Nucleus accumbens (tissue), 56 donors: Measurements from ENCODE around the gene FILIP1L.
"Not testable (repeated sequence)": the region's sequence is repeated elsewhere in the genome, so short reads cannot be mapped to it uniquely, and the experiment has no call there.

ENCODE experiments used
- DNase-seq, 56 donors: peaks; one replicate each; lab custom pipeline; 2025; lab: John Stamatoyannopoulos, UW

The FILIP1L gene

GRCh38 chr3:100076731-100077529, 37.4 kb downstream of the FILIP1L start:
- no peak for DNase-seq

- DNase-seq, result no peak
These were observed 38.2 kb downstream of the FILIP1L start for GRCh38 chr3:100075851-100076730.

- no peak for DNase-seq
These were observed 39.1 kb downstream of the FILIP1L start for GRCh38 chr3:100075196-100075595.

GRCh38 chr3:100073714-100074307, 40.5 kb downstream of the FILIP1L start:
- peak in 3 of 56 donors; percentile 4 to 7 (median 6) for DNase-seq

- DNase-seq, result no peak
These were observed 41.1 kb downstream of the FILIP1L start for GRCh38 chr3:100073049-100073713.

- DNase-seq, result peak in 1 of 56 donors; percentile 4
These were observed 41.8 kb downstream of the FILIP1L start for GRCh38 chr3:100072326-100073048.

GRCh38 chr3:100069472-100069871, 44.8 kb downstream of the FILIP1L start:
- DNase-seq, result no peak

- DNase-seq, result peak in 41 of 56 donors; percentile 3 to 73 (median 25)
These were observed 45.5 kb downstream of the FILIP1L start for GRCh38 chr3:100068826-100069225.

- no peak for DNase-seq
These were observed 46.7 kb downstream of the FILIP1L start for GRCh38 chr3:100067589-100067988.

- no peak for DNase-seq
These were observed 50.3 kb downstream of the FILIP1L start for GRCh38 chr3:100063929-100064461.

- DNase-seq, result no peak
These were observed 51.6 kb downstream of the FILIP1L start for GRCh38 chr3:100062665-100063064.

GRCh38 chr3:100060685-100061484, 53.4 kb downstream of the FILIP1L start:
- peak in 1 of 56 donors; percentile 7 for DNase-seq

GRCh38 chr3:100059472-100059871, 54.8 kb downstream of the FILIP1L start:
- DNase-seq, result no peak

- no peak for DNase-seq
These were observed 56.4 kb downstream of the FILIP1L start for GRCh38 chr3:100057716-100058575.

- DNase-seq, result no peak
These were observed 60.2 kb downstream of the FILIP1L start for GRCh38 chr3:100053951-100054620.

GRCh38 chr3:100051513-100051912, 62.8 kb downstream of the FILIP1L start:
- DNase-seq, result not testable (repeated sequence)

GRCh38 chr3:100048248-100048647, 66.1 kb downstream of the FILIP1L start:
- no peak for DNase-seq
